Head of caudate nucleus (tissue), 42 donors: ENCODE data around the gene EI24.

Source experiments
- DNase-seq, 42 donors: peaks; one replicate each; pipeline versions ENCODE4 v3.0.0 to v3.0.0-alpha.2; 2020 to 2021; ENCODE audit warnings: mixed read lengths in 7 of 42
- intact Hi-C: fragments of 100-400 bp; cut with DNase I; formaldehyde crosslinking; loops from one replicate; pipeline ENCODE4 v1.15.0; 2022

Gene EI24

GRCh38 chr11:125623064-125623463, 53.8 kb downstream of the EI24 start:
- intact Hi-C loops, result loop anchor here (10.0 kb wide), 1 partner anchor 262 kb away; the partner anchor contains the start of gene HYLS1
- no peak for DNase-seq

GRCh38 chr11:125624756-125625213, 55.5 kb downstream of the EI24 start, which contains the start of gene CHEK1:
Gene CHEK1, plus strand, starts transcription at chr11:125625163. Its CDS starts 1,606 bp downstream, at chr11:125626769.
- DNase-seq, result peak in 1 of 42 donors; percentile 2
- intact Hi-C loops, result loop anchor here (5.0 to 10.0 kb wide), 2 partner anchors 32 to 260 kb away; partner anchors contain the start of genes HYLS1 and STT3A

- peak in 1 of 42 donors; percentile 27 for DNase-seq
- intact Hi-C loops, result loop anchor here (5.0 to 10.0 kb wide), 2 partner anchors 33 to 260 kb away; partner anchors contain the start of genes HYLS1 and STT3A
Measured at GRCh38 chr11:125625225-125625629, 56.0 kb downstream of the EI24 start.

GRCh38 chr11:125625630-125626287, 56.5 kb downstream of the EI24 start:
- DNase-seq, result peak; percentile 83 to 96 (median 91)
- intact Hi-C loops, result loop anchor here (5.0 to 10.0 kb wide), 2 partner anchors 33 to 259 kb away; partner anchors contain the start of genes HYLS1 and STT3A

- intact Hi-C loops, result loop anchor here (5.0 to 10.0 kb wide), 2 partner anchors 34 to 258 kb away; partner anchors contain the start of genes HYLS1 and STT3A
- DNase-seq, result peak in 34 of 42 donors; percentile 6 to 57 (median 22)
Measured at GRCh38 chr11:125626288-125626950, 57.1 kb downstream of the EI24 start.

- intact Hi-C loops, result loop anchor here (5.0 to 10.0 kb wide), 2 partner anchors 35 to 257 kb away; partner anchors contain the start of genes HYLS1 and STT3A
- no peak for DNase-seq
Measured at GRCh38 chr11:125627236-125627910, 58.1 kb downstream of the EI24 start.
